Measurements from ENCODE around the gene CISD2.
A peak's percentile ranks its signal among the peaks of the same experiment; 100 is the strongest.
"Not testable (repeated sequence)": the region's sequence is repeated elsewhere in the genome, so short reads cannot be mapped to it uniquely, and the experiment has no call there.

Gene CISD2

GRCh38 chr4:102918859-102919258, 50.1 kb downstream of the CISD2 start:
- no peak for DNase-seq (ENCODE audit: low spot score)
- H3K23ac ChIP-seq (ENCODE audit: low read depth, low read length, poor library complexity) = no peak overlapping the region
- no CpG with 5 or more reads among the region's 3 CpGs for WGBS, 2 donors (ENCODE audit: extremely low coverage in 2 of 2, insufficient read length in 2 of 2, insufficient replicate concordance in 1 of 2)

GRCh38 chr4:102919697-102920096, 50.9 kb downstream of the CISD2 start:
- H3K23ac ChIP-seq (ENCODE audit: low read depth, low read length, poor library complexity); H4K91ac ChIP-seq (ENCODE audit: low read depth, low read length, poor library complexity); H3K36me3 ChIP-seq (replicated peaks in 1 of 2; ENCODE audit: control insufficient read depth in 2 of 2, insufficient read depth in 2 of 2, low read length in 2 of 2); H2BK15ac ChIP-seq (ENCODE audit: low read length); H2AK5ac ChIP-seq (ENCODE audit: low read depth, low read length); H3K27me3 ChIP-seq (ENCODE audit: control insufficient read depth in 3 of 3, insufficient read depth in 3 of 3, low read depth in 1 of 3, low read length in 3 of 3); H3K4me1 ChIP-seq (ENCODE audit: control insufficient read depth in 2 of 2, insufficient read depth in 1 of 2, low read depth in 1 of 2, low read length in 2 of 2); H3K79me1 ChIP-seq (ENCODE audit: low read depth, low read length); H2BK5ac ChIP-seq (ENCODE audit: low read length); DNase-seq (ENCODE audit: low spot score); H3K9me3 ChIP-seq (replicated peaks in 1 of 2; ENCODE audit: control insufficient read depth in 2 of 2, insufficient read depth in 1 of 2, low read depth in 1 of 2, low read length in 2 of 2); H4K8ac ChIP-seq (ENCODE audit: low read depth, low read length); H2BK120ac ChIP-seq (ENCODE audit: low read depth, low read length); H3K4me2 ChIP-seq (ENCODE audit: insufficient read depth, low read length, poor library complexity, severe bottlenecking); H3K27ac ChIP-seq (replicated peaks; ENCODE audit: low read length); H3K4ac ChIP-seq (ENCODE audit: low read length); H3K4me3 ChIP-seq (ENCODE audit: low read length in 2 of 2); H3K9ac ChIP-seq (ENCODE audit: low read depth, low read length, poor library complexity); H2BK12ac ChIP-seq (ENCODE audit: low read length); H3K18ac ChIP-seq (ENCODE audit: low read length); H3K14ac ChIP-seq (ENCODE audit: low read length): not testable (repeated sequence)
- peak overlapping the region; percentile 45 for H2AFZ ChIP-seq (ENCODE audit: low read length)
- WGBS, 2 donors (ENCODE audit: extremely low coverage in 2 of 2, insufficient read length in 2 of 2, insufficient replicate concordance in 1 of 2) = no CpG with 5 or more reads among the region's 8 CpGs

More at GRCh38 chr4:102918859-102919258, 50.1 kb downstream of the CISD2 start:
- Histone ChIP-seq H3K14ac (ENCODE audit: low read length) (no peak overlapping the region), H3K36me3 (replicated peaks in 1 of 2; ENCODE audit: control insufficient read depth in 2 of 2, insufficient read depth in 2 of 2, low read length in 2 of 2) (no peaks in the 10 kb centered on the region), H3K18ac (ENCODE audit: low read length) (no peak overlapping the region), H3K4me1 (ENCODE audit: control insufficient read depth in 2 of 2, insufficient read depth in 1 of 2, low read depth in 1 of 2, low read length in 2 of 2) (no peaks in the 10 kb centered on the region), H2BK15ac (ENCODE audit: low read length) (no peak overlapping the region), H3K4me3 (ENCODE audit: low read length in 2 of 2) (no peak overlapping the region), H2BK5ac (ENCODE audit: low read length) (no peak overlapping the region), H3K9ac (ENCODE audit: low read depth, low read length, poor library complexity) (no peak overlapping the region), H3K27me3 (ENCODE audit: control insufficient read depth in 3 of 3, insufficient read depth in 3 of 3, low read depth in 1 of 3, low read length in 3 of 3) (no peaks in the 10 kb centered on the region), H2BK120ac (ENCODE audit: low read depth, low read length) (no peak overlapping the region), H4K8ac (ENCODE audit: low read depth, low read length) (no peak overlapping the region), H3K27ac (replicated peaks; ENCODE audit: low read length) (no peak overlapping the region), H2AFZ (ENCODE audit: low read length) (no peak overlapping the region), H2AK5ac (ENCODE audit: low read depth, low read length) (no peak overlapping the region), H3K79me1 (ENCODE audit: low read depth, low read length) (no peaks in the 10 kb centered on the region), H3K4me2 (ENCODE audit: insufficient read depth, low read length, poor library complexity, severe bottlenecking) (no peak overlapping the region), H4K91ac (ENCODE audit: low read depth, low read length, poor library complexity) (no peak overlapping the region), H2BK12ac (ENCODE audit: low read length) (no peak overlapping the region), H3K9me3 (replicated peaks in 1 of 2; ENCODE audit: control insufficient read depth in 2 of 2, insufficient read depth in 1 of 2, low read depth in 1 of 2, low read length in 2 of 2) (no peaks in the 10 kb centered on the region), H3K4ac (ENCODE audit: low read length) (no peak overlapping the region)

DNA sequence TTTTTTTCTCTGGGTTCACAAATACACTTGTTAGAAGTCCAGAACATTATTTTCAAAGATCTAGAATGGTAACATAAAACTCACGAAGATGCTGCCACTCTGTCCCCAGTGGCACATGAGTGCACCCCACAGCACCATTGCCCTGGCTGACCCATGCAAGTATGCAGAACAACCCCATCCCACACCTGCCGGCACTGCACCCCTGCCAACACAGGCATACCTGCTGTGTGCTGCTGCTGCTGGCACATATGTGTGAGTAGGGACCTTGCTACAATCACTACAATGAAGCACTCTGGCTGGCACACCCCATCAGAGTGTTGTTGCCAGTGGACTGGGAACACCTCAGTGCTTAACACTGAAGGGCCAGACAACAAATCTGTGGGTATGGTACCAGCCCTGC, 66.9 kb downstream of the CISD2 start:
- no peaks in the 10 kb centered on the region for H3K4me1 ChIP-seq (ENCODE audit: control insufficient read depth in 2 of 2, insufficient read depth in 1 of 2, low read depth in 1 of 2, low read length in 2 of 2)
- H2AFZ ChIP-seq (ENCODE audit: low read length) = no peak overlapping the region
- no peak overlapping the region for H3K27ac ChIP-seq (replicated peaks; ENCODE audit: low read length)
- H3K4me2 ChIP-seq (ENCODE audit: insufficient read depth, low read length, poor library complexity, severe bottlenecking) = no peak overlapping the region
- H3K36me3 ChIP-seq (replicated peaks in 1 of 2; ENCODE audit: control insufficient read depth in 2 of 2, insufficient read depth in 2 of 2, low read length in 2 of 2) = no peaks in the 10 kb centered on the region
- H2BK5ac ChIP-seq (ENCODE audit: low read length) = no peak overlapping the region
- H3K18ac ChIP-seq (ENCODE audit: low read length) = no peak overlapping the region
- no peak overlapping the region for H4K8ac ChIP-seq (ENCODE audit: low read depth, low read length)
- H3K9me3 ChIP-seq (replicated peaks in 1 of 2; ENCODE audit: control insufficient read depth in 2 of 2, insufficient read depth in 1 of 2, low read depth in 1 of 2, low read length in 2 of 2) = no peaks in the 10 kb centered on the region
- no peak overlapping the region for H4K91ac ChIP-seq (ENCODE audit: low read depth, low read length, poor library complexity)
- H3K14ac ChIP-seq (ENCODE audit: low read length) = no peak overlapping the region
- H3K27me3 ChIP-seq (ENCODE audit: control insufficient read depth in 3 of 3, insufficient read depth in 3 of 3, low read depth in 1 of 3, low read length in 3 of 3) = no peaks in the 10 kb centered on the region
- H3K79me1 ChIP-seq (ENCODE audit: low read depth, low read length) = no peaks in the 10 kb centered on the region
- no peak overlapping the region for H3K4ac ChIP-seq (ENCODE audit: low read length)
- H2BK12ac ChIP-seq (ENCODE audit: low read length) = no peak overlapping the region
- no peak overlapping the region for H3K9ac ChIP-seq (ENCODE audit: low read depth, low read length, poor library complexity)
- no peak overlapping the region for H3K23ac ChIP-seq (ENCODE audit: low read depth, low read length, poor library complexity)
- no peak overlapping the region for H2AK5ac ChIP-seq (ENCODE audit: low read depth, low read length)
- no peak overlapping the region for H2BK120ac ChIP-seq (ENCODE audit: low read depth, low read length)
- WGBS, 2 donors (ENCODE audit: extremely low coverage in 2 of 2, insufficient read length in 2 of 2, insufficient replicate concordance in 1 of 2) = no CpG with 5 or more reads among the region's 2 CpGs
- no peak overlapping the region for H2BK15ac ChIP-seq (ENCODE audit: low read length)
- H3K4me3 ChIP-seq (ENCODE audit: low read length in 2 of 2) = no peak overlapping the region
- DNase-seq (ENCODE audit: low spot score) = no peak

GRCh38 chr4:102938063-102938462, 69.3 kb downstream of the CISD2 start:
- not testable (repeated sequence) for H3K4me2 ChIP-seq (ENCODE audit: insufficient read depth, low read length, poor library complexity, severe bottlenecking); H3K23ac ChIP-seq (ENCODE audit: low read depth, low read length, poor library complexity); H3K27me3 ChIP-seq (ENCODE audit: control insufficient read depth in 3 of 3, insufficient read depth in 3 of 3, low read depth in 1 of 3, low read length in 3 of 3); H3K4me1 ChIP-seq (ENCODE audit: control insufficient read depth in 2 of 2, insufficient read depth in 1 of 2, low read depth in 1 of 2, low read length in 2 of 2); H3K27ac ChIP-seq (replicated peaks; ENCODE audit: low read length); H4K91ac ChIP-seq (ENCODE audit: low read depth, low read length, poor library complexity); H3K79me1 ChIP-seq (ENCODE audit: low read depth, low read length); DNase-seq (ENCODE audit: low spot score); H3K9me3 ChIP-seq (replicated peaks in 1 of 2; ENCODE audit: control insufficient read depth in 2 of 2, insufficient read depth in 1 of 2, low read depth in 1 of 2, low read length in 2 of 2); H3K18ac ChIP-seq (ENCODE audit: low read length); H2AFZ ChIP-seq (ENCODE audit: low read length); H2AK5ac ChIP-seq (ENCODE audit: low read depth, low read length); H3K4me3 ChIP-seq (ENCODE audit: low read length in 2 of 2); H3K36me3 ChIP-seq (replicated peaks in 1 of 2; ENCODE audit: control insufficient read depth in 2 of 2, insufficient read depth in 2 of 2, low read length in 2 of 2); H3K14ac ChIP-seq (ENCODE audit: low read length); H3K9ac ChIP-seq (ENCODE audit: low read depth, low read length, poor library complexity); H3K4ac ChIP-seq (ENCODE audit: low read length); H2BK12ac ChIP-seq (ENCODE audit: low read length); H4K8ac ChIP-seq (ENCODE audit: low read depth, low read length); H2BK120ac ChIP-seq (ENCODE audit: low read depth, low read length); H2BK15ac ChIP-seq (ENCODE audit: low read length); H2BK5ac ChIP-seq (ENCODE audit: low read length)
- WGBS, 2 donors (ENCODE audit: extremely low coverage in 2 of 2, insufficient read length in 2 of 2, insufficient replicate concordance in 1 of 2) = no CpG with 5 or more reads among the region's 2 CpGs
